ENCODE measurements around the gene USP13. TPM values are rescaled to one million over a fixed set of nuclear protein-coding genes. Genes with fewer than 3 reads are reported as not detected.
"Not testable (repeated sequence)": the region's sequence is repeated elsewhere in the genome, so short reads cannot be mapped to it uniquely, and the experiment has no call there.

Gene USP13
- total RNA-seq, 2 experiments from 2014 or later: 9.5 to 13.3 TPM

GRCh38 chr3:179666436-179667035 lies 13.7 kb downstream of the USP13 start:
- H3K4me1 Mint-ChIP-seq: no peaks in the 10 kb centered on the region
- ATAC-seq (no peak), DNase-seq (no peak)
- no peaks in the 10 kb centered on the region for H3K9me3 Mint-ChIP-seq (ENCODE audit: low read depth)
- peaks cover 2% of the 10 kb centered on the region for H3K36me3 Mint-ChIP-seq
- no peak overlapping the region for H3K4me3 Mint-ChIP-seq
- H3K27me3 Mint-ChIP-seq: no peaks in the 10 kb centered on the region
- no peak overlapping the region for H3K27ac Mint-ChIP-seq
- CTCF ChIA-PET: no interaction called here

- peaks cover 2% of the 10 kb centered on the region for H3K36me3 Mint-ChIP-seq
- no peak overlapping the region for H3K27ac Mint-ChIP-seq
- no peak overlapping the region for H3K4me3 Mint-ChIP-seq
Observed at GRCh38 chr3:179668429-179668828, 15.6 kb downstream of the USP13 start.

GRCh38 chr3:179670311-179670710 lies 17.5 kb downstream of the USP13 start:
- Mint-ChIP-seq H3K4me1 (no peaks in the 10 kb centered on the region), H3K36me3 (peaks cover 5% of the 10 kb centered on the region), H3K9me3 (ENCODE audit: low read depth) (no peaks in the 10 kb centered on the region), H3K27me3 (no peaks in the 10 kb centered on the region), H3K27ac (no peak overlapping the region), H3K4me3 (no peak overlapping the region)
- CTCF ChIA-PET: no interaction called here
- ATAC-seq: no peak
- DNase-seq: no peak

More at GRCh38 chr3:179668429-179668828, 15.6 kb downstream of the USP13 start:
- H3K9me3 Mint-ChIP-seq (ENCODE audit: low read depth): no peaks in the 10 kb centered on the region
- CTCF ChIA-PET: no interaction called here
- ATAC-seq (no peak), DNase-seq (no peak)
- H3K27me3 Mint-ChIP-seq: no peaks in the 10 kb centered on the region
- H3K4me1 Mint-ChIP-seq: no peaks in the 10 kb centered on the region

- H3K4me1 Mint-ChIP-seq: no peaks in the 10 kb centered on the region
- DNase-seq (no peak), ATAC-seq (no peak)
- no peak overlapping the region for H3K4me3 Mint-ChIP-seq
- CTCF ChIA-PET: no interaction called here
- H3K27ac Mint-ChIP-seq: no peak overlapping the region
- peaks cover 5% of the 10 kb centered on the region for H3K36me3 Mint-ChIP-seq
- H3K9me3 Mint-ChIP-seq (ENCODE audit: low read depth): no peaks in the 10 kb centered on the region
- no peaks in the 10 kb centered on the region for H3K27me3 Mint-ChIP-seq
Observed at GRCh38 chr3:179671309-179671708, 18.5 kb downstream of the USP13 start.

DNA sequence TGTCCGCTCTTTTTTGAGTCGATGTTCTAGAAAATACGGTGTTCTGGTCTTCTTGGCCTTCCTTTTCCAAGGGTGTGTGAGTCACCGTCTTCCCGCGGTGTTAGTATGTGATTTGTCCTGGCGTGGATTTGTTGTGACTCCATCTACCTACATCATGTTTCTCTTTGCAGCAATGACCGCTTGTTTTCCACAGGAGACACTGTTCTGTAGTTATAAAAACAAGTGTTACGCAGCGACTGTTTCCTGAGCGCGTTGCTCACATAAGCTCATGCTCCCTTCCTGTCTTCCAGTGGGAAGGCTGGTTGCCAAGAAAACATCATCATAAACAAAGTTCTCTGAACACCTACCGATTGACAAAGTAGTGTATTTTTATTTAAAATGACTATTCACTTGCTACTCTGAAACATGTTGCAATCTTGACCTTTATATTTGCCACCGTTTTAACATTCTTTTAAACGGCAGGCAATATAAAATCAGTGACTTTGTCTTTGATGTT lies 19.0 kb downstream of the USP13 start:
- DNase-seq: no peak
- peaks cover 5% of the 10 kb centered on the region for H3K36me3 Mint-ChIP-seq
- H3K27ac Mint-ChIP-seq: no peak overlapping the region
- CTCF ChIA-PET: no interaction called here
- H3K4me1 Mint-ChIP-seq: no peaks in the 10 kb centered on the region
- no peaks in the 10 kb centered on the region for H3K27me3 Mint-ChIP-seq
- H3K9me3 Mint-ChIP-seq (ENCODE audit: low read depth): no peaks in the 10 kb centered on the region
- no peak for ATAC-seq
- no peak overlapping the region for H3K4me3 Mint-ChIP-seq

DNA sequence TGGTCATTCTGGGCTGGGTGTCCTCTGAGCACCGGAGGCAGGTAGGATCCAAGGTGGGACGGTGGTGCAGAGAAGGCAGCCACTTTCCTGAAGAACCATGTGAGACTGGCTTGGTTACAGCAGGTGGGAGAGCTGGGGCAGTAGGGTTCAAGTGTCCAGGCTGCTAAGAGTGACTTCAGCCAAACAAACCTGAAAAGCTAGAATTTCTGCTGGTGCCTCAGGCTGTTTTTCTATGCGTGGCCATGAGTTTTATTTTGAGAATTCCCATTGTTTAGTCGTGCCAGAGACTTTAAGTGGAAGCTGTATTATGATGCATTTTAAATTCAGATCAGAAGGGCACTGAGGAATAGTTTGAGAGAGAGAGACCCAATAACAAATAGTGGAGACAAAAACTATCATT lies 20.1 kb downstream of the USP13 start:
- Mint-ChIP-seq H3K4me3 (no peak overlapping the region), H3K27ac (no peak overlapping the region), H3K36me3 (peaks cover 5% of the 10 kb centered on the region), H3K9me3 (ENCODE audit: low read depth) (no peaks in the 10 kb centered on the region), H3K27me3 (no peaks in the 10 kb centered on the region), H3K4me1 (no peaks in the 10 kb centered on the region)
- no peak for ATAC-seq
- CTCF ChIA-PET: no interaction called here
- DNase-seq: no peak

DNA sequence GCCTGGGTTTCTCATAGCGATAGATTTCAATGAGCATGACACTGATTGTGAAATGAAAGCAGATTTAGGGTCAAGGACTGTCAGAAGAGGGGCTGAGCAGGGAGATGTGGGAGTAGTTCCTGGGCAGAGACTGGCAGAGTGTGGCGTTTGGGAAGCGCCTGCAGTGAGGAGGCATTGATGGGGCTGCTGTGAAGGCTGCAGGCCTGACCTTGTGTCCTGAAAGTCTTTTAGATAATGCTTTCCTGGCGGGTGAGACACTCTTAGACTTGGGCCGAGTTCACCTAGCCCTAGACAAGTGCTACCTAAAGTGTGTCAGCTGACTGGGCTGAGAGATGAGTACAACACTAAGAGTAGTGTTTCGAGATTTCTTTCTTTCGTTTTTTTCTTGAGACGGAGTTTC lies 20.7 kb downstream of the USP13 start:
- H3K9me3 Mint-ChIP-seq (ENCODE audit: low read depth): no peaks in the 10 kb centered on the region
- H3K4me3 Mint-ChIP-seq: no peak overlapping the region
- no peak for DNase-seq
- peaks cover 5% of the 10 kb centered on the region for H3K36me3 Mint-ChIP-seq
- no peak overlapping the region for H3K27ac Mint-ChIP-seq
- no peaks in the 10 kb centered on the region for H3K4me1 Mint-ChIP-seq
- CTCF ChIA-PET: no interaction called here
- no peak for ATAC-seq
- no peaks in the 10 kb centered on the region for H3K27me3 Mint-ChIP-seq

DNA sequence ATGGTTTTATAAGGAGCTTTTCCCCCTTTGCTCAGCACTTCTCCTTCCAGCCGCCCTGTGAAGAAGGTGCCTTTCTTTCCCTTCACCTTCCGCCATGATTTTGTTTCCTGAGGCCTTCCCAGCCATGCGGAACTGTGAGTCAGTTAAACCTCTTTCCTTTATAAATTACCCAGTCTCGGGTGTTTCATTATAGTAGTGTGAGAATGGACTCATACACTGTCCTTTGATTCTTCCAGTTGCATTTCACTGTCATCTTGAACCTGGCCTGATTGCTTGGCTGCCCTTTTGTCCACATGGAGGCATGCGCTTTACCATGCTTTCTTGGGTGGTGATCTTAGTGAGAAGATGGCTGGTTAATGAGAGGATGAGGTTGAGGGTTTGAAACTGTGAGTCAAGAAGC lies 23.2 kb downstream of the USP13 start:
- H3K27me3 Mint-ChIP-seq: no peaks in the 10 kb centered on the region
- H3K9me3 Mint-ChIP-seq (ENCODE audit: low read depth): no peaks in the 10 kb centered on the region
- H3K4me3 Mint-ChIP-seq: no peak overlapping the region
- no peaks in the 10 kb centered on the region for H3K4me1 Mint-ChIP-seq
- peaks cover 4% of the 10 kb centered on the region for H3K36me3 Mint-ChIP-seq
- CTCF ChIA-PET: interaction anchor here (0.9 kb wide), 1 partner anchor 26 kb away, joined by 3 read pairs; no protein-coding TSS in a partner anchor
- DNase-seq (no peak), ATAC-seq (no peak)
- no peak overlapping the region for H3K27ac Mint-ChIP-seq

GRCh38 chr3:179677884-179678283 lies 25.0 kb downstream of the USP13 start:
- Mint-ChIP-seq H3K27me3 (no peaks in the 10 kb centered on the region), H3K4me1 (no peaks in the 10 kb centered on the region), H3K36me3 (peaks cover 4% of the 10 kb centered on the region), H3K4me3 (no peak overlapping the region), H3K27ac (no peak overlapping the region), H3K9me3 (ENCODE audit: low read depth) (no peaks in the 10 kb centered on the region)
- CTCF ChIA-PET: no interaction called here
- no peak for ATAC-seq
- DNase-seq: no peak

DNA sequence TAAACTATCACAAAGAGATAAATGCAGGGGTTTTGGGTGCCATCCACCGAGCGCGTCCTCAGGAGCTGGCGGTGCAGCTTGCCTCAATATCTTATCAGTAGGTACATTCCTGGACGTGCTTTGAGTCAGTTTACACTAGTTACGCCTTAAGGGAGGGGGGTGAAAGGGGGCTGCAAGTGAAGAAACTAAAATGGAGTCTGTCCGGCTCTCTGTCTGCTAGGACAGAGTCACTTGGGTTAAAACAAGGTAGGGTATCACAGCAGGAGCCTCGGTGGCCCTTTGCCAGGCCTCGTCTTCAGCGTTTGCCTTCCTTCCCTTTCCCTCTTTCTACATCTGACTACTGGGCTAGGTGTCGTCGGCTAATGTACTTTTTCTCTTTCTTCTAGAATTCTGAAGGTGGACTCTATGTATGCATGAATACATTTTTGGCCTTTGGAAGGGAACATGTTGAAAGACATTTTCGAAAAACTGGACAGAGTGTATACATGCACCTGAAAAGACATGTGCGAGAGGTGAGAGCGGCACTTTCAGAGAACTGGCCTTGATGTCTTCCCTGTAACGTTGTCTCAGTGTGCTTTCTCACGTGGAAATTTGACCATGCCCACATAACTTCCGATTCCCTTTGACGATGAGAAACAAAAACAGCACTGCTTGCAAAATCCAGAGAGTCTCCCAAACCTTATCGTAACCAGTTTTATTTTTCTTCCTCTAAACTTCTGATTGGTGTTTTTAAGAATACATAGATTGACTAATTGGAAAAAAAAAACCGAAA lies 28.8 kb downstream of the USP13 start:
- ATAC-seq: no peak
- CTCF ChIA-PET: no interaction called here
- no peaks in the 10 kb centered on the region for H3K4me1 Mint-ChIP-seq

DNA sequence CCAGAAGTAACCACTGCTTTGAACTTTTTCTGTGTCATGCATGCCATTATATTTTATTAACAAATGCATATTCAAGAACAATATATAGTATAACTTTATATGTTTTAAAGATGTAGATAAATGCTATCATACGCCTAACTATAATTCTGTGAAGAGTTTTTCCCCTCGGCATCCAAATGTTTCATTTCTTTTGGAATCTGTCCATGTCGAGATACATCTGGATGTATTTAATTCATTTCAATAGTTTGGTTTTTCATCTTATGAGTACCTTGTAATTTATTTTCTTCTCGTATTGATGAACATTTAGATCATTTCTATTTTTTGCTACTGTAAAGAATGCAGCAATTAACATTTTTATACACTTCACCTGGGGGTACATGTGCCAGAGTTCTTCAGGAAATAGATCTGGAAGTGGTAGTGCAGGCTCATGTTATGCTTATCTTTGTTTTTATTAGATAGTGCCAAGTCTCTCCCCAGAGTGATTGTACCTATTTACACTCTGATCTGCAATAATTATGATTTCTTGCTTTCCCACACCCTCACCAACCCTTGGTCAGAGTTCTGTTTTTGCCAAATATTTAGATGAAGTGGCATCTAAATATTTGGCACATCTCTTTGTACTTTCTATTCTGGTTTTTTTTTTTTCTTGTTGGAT lies 29.7 kb downstream of the USP13 start:
- DNase-seq: no peak
- H3K4me3 Mint-ChIP-seq: no peak overlapping the region
- ATAC-seq: no peak
- no peak overlapping the region for H3K27ac Mint-ChIP-seq
- CTCF ChIA-PET: no interaction called here
- no peaks in the 10 kb centered on the region for H3K27me3 Mint-ChIP-seq
- H3K9me3 Mint-ChIP-seq (ENCODE audit: low read depth): no peaks in the 10 kb centered on the region
- H3K36me3 Mint-ChIP-seq: peaks cover 6% of the 10 kb centered on the region
- no peaks in the 10 kb centered on the region for H3K4me1 Mint-ChIP-seq

More for the DNA sequence above, 28.8 kb downstream of the USP13 start:
- no peak for DNase-seq
- no peak overlapping the region for H3K4me3 Mint-ChIP-seq
- no peaks in the 10 kb centered on the region for H3K9me3 Mint-ChIP-seq (ENCODE audit: low read depth)
- H3K36me3 Mint-ChIP-seq: peaks cover 6% of the 10 kb centered on the region
- no peaks in the 10 kb centered on the region for H3K27me3 Mint-ChIP-seq
- H3K27ac Mint-ChIP-seq: no peak overlapping the region

DNA sequence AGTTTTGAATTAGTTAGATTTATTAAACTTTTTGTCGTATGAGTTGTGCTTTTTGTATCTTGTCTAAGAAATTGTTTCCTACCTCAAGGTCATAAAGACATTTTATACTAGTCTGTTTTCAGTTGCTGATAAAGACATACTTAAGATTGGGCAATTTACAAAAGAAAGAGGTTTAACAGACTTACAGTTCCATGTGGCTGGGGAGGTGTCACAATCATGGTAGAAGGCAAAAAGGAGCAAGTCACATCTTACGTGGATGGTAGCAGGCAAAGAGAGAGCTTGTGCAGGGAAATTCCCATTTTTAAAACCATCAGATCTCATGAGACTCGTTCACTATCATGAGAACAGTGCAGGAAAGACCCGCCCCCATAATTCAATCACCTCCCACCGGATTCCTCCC lies 30.4 kb downstream of the USP13 start:
- H3K4me3 Mint-ChIP-seq; DNase-seq; H3K36me3 Mint-ChIP-seq; H3K27me3 Mint-ChIP-seq; ATAC-seq; H3K4me1 Mint-ChIP-seq; CTCF ChIA-PET; H3K9me3 Mint-ChIP-seq (ENCODE audit: low read depth); H3K27ac Mint-ChIP-seq: not testable (repeated sequence)

GRCh38 chr3:179687967-179688535 lies 35.2 kb downstream of the USP13 start:
- peak; percentile 78 for ATAC-seq
- H3K36me3 Mint-ChIP-seq: peaks cover 19% of the 10 kb centered on the region

More at GRCh38 chr3:179687967-179688535, 35.2 kb downstream of the USP13 start:
- Mint-ChIP-seq H3K27me3 (no peaks in the 10 kb centered on the region), H3K9me3 (ENCODE audit: low read depth) (peaks cover 2% of the 10 kb centered on the region), H3K4me3 (no peak overlapping the region), H3K27ac (no peak overlapping the region), H3K4me1 (no peaks in the 10 kb centered on the region)
- no peak for DNase-seq
- CTCF ChIA-PET: no interaction called here
